HG02973 (cell line): ENCODE measurements around the gene CIB1.

Source experiments
- ATAC-seq: cut with Tn5 transposase; IDR thresholded peaks from one replicate; pipeline ENCODE4 v1.9.1; 2021; ENCODE audit warnings: moderate library complexity; ENCODE audit not compliant: unreplicated experiment

CIB1 gene

GRCh38 chr15:90241343-90242192 is 7.8 kb upstream of the CIB1 start:
- no peak for ATAC-seq

GRCh38 chr15:90240856-90241255 is 7.1 kb upstream of the CIB1 start:
- ATAC-seq: no peak

GRCh38 chr15:90239371-90239770 is 5.6 kb upstream of the CIB1 start:
- no peak for ATAC-seq

GRCh38 chr15:90234096-90234988 is 601 bp upstream of the CIB1 start, which contains the start of gene GDPGP1:
Gene GDPGP1 (plus strand): TSS chr15:90234209. CDS start chr15:90240909, 6,700 bp downstream.
- peak; percentile 61 for ATAC-seq

- no peak for ATAC-seq
These were observed 777 bp downstream of the CIB1 start for GRCh38 chr15:90232941-90233386.

- no peak for ATAC-seq
These were observed 1.5 kb downstream of the CIB1 start for GRCh38 chr15:90232196-90232595.

- ATAC-seq: no peak
These were observed 2.4 kb downstream of the CIB1 start for GRCh38 chr15:90231028-90232017.

- ATAC-seq: no peak
These were observed 3.1 kb downstream of the CIB1 start for GRCh38 chr15:90230610-90231009.

- ATAC-seq: no peak
These were observed 3.7 kb downstream of the CIB1 start for GRCh38 chr15:90230071-90230494.

GRCh38 chr15:90228960-90229359 is 4.8 kb downstream of the CIB1 start:
- no peak for ATAC-seq

- no peak for ATAC-seq
These were observed 5.6 kb downstream of the CIB1 start for GRCh38 chr15:90227816-90228772.

GRCh38 chr15:90227336-90227735 is 6.4 kb downstream of the CIB1 start:
- no peak for ATAC-seq

- no peak for ATAC-seq
These were observed 8.1 kb downstream of the CIB1 start for GRCh38 chr15:90225504-90226234.

GRCh38 chr15:90225047-90225446 is 8.7 kb downstream of the CIB1 start:
- ATAC-seq: no peak

GRCh38 chr15:90223441-90224165 is 10.1 kb downstream of the CIB1 start:
- ATAC-seq: no peak

GRCh38 chr15:90222547-90222946 is 11.2 kb downstream of the CIB1 start:
- no peak for ATAC-seq

GRCh38 chr15:90221246-90221900 is 12.4 kb downstream of the CIB1 start:
- ATAC-seq: no peak
